ENCODE results near the gene OGFOD1. TPM values are rescaled to one million over a fixed set of nuclear protein-coding genes. Genes with fewer than 3 reads are reported as not detected.
A peak's percentile ranks its signal among the peaks of the same experiment; 100 is the strongest.

The OGFOD1 gene
- total RNA-seq, 1 donor from 2014 or later: 55.4 TPM

- no peak for TF ChIP-seq CTCF (conservative IDR thresholded peaks at IDR 0.05)
- no peak for DNase-seq (ENCODE audit: low read depth, low spot score)
- H3K9me3 Mint-ChIP-seq: no peaks in the 10 kb centered on the region
- H3K4me3 Mint-ChIP-seq: no peak overlapping the region
- H3K36me3 Mint-ChIP-seq (ENCODE audit: low read depth): peaks cover 3% of the 10 kb centered on the region
- no peaks in the 10 kb centered on the region for H3K27me3 Mint-ChIP-seq (ENCODE audit: low read depth)
- no peak overlapping the region for H3K27ac Mint-ChIP-seq (ENCODE audit: unreplicated experiment)
- H3K4me1 Mint-ChIP-seq: peaks cover 20% of the 10 kb centered on the region
Measured at GRCh38 chr16:56428091-56428490, 23.3 kb upstream of the OGFOD1 start.

GRCh38 chr16:56436258-56436657 lies 15.1 kb upstream of the OGFOD1 start:
- H3K27ac Mint-ChIP-seq (ENCODE audit: unreplicated experiment): no peak overlapping the region
- H3K4me1 Mint-ChIP-seq: no peaks in the 10 kb centered on the region
- TF ChIP-seq CTCF (conservative IDR thresholded peaks at IDR 0.05): no peak
- H3K4me3 Mint-ChIP-seq: no peak overlapping the region
- DNase-seq (ENCODE audit: low read depth, low spot score): no peak
- no peaks in the 10 kb centered on the region for H3K27me3 Mint-ChIP-seq (ENCODE audit: low read depth)
- H3K9me3 Mint-ChIP-seq: no peaks in the 10 kb centered on the region
- H3K36me3 Mint-ChIP-seq (ENCODE audit: low read depth): no peaks in the 10 kb centered on the region

GRCh38 chr16:56438038-56438437 lies 13.3 kb upstream of the OGFOD1 start:
- no peak overlapping the region for H3K27ac Mint-ChIP-seq (ENCODE audit: unreplicated experiment)
- TF ChIP-seq CTCF (conservative IDR thresholded peaks at IDR 0.05): no peak
- H3K36me3 Mint-ChIP-seq (ENCODE audit: low read depth): no peaks in the 10 kb centered on the region

GRCh38 chr16:56447286-56447685 lies 4.1 kb upstream of the OGFOD1 start:
- Mint-ChIP-seq H3K27me3 (ENCODE audit: low read depth) (no peaks in the 10 kb centered on the region), H3K27ac (ENCODE audit: unreplicated experiment) (no peak overlapping the region), H3K4me1 (peaks cover 41% of the 10 kb centered on the region), H3K4me3 (peak overlapping the region; percentile 21), H3K9me3 (no peaks in the 10 kb centered on the region), H3K36me3 (ENCODE audit: low read depth) (peaks cover 2% of the 10 kb centered on the region)
- no peak for DNase-seq (ENCODE audit: low read depth, low spot score)
- TF ChIP-seq CTCF (conservative IDR thresholded peaks at IDR 0.05): no peak

More at GRCh38 chr16:56438038-56438437, 13.3 kb upstream of the OGFOD1 start:
- no peak for DNase-seq (ENCODE audit: low read depth, low spot score)
- no peaks in the 10 kb centered on the region for H3K9me3 Mint-ChIP-seq
- H3K4me1 Mint-ChIP-seq: no peaks in the 10 kb centered on the region
- H3K27me3 Mint-ChIP-seq (ENCODE audit: low read depth): no peaks in the 10 kb centered on the region
- no peak overlapping the region for H3K4me3 Mint-ChIP-seq

GRCh38 chr16:56448005-56448404 lies 3.3 kb upstream of the OGFOD1 start:
- Mint-ChIP-seq H3K4me3 (peak overlapping the region; percentile 74), H3K27ac (ENCODE audit: unreplicated experiment) (peak overlapping the region; percentile 51), H3K36me3 (ENCODE audit: low read depth) (peaks cover 2% of the 10 kb centered on the region), H3K4me1 (peaks cover 47% of the 10 kb centered on the region), H3K9me3 (no peaks in the 10 kb centered on the region), H3K27me3 (ENCODE audit: low read depth) (no peaks in the 10 kb centered on the region)
- no peak for DNase-seq (ENCODE audit: low read depth, low spot score)
- no peak for TF ChIP-seq CTCF (conservative IDR thresholded peaks at IDR 0.05)
